ENCODE measurements around the gene AP1S1.

Gene AP1S1

GRCh38 chr7:101162551-101163278, 8.4 kb downstream of the AP1S1 start:
- peaks cover 0 to 40% (median 36%) of the 10 kb centered on the region in 4 donors for H3K4me1 ChIP-seq
- no peaks in the 10 kb centered on the region for H3K9me3 ChIP-seq
- H3K27ac ChIP-seq = no peak overlapping the region
- H3K36me3 ChIP-seq = peaks cover 28 to 33% (median 32%) of the 10 kb centered on the region in 3 donors
- no peak for DNase-seq
- peak overlapping the region; percentile 22 to 48 for H3K4me3 ChIP-seq
- intact Hi-C loops (cut with DNase I; ENCODE audit: low total_unique reads) = loop anchor here (10.0 kb wide), 1 partner anchor 268 kb away; the partner anchor contains the start of gene ACHE
- TF ChIP-seq CTCF (IDR thresholded peaks at IDR 0.05) = no peak
- peaks cover 5 to 97% of the 10 kb centered on the region in 2 donors for H3K27me3 ChIP-seq

- no peak for DNase-seq
- H3K27ac ChIP-seq = no peak overlapping the region
- peaks cover 5 to 100% of the 10 kb centered on the region in 2 donors for H3K27me3 ChIP-seq
- peaks cover 0 to 40% (median 36%) of the 10 kb centered on the region in 4 donors for H3K4me1 ChIP-seq
- intact Hi-C loops (cut with DNase I; ENCODE audit: low total_unique reads) = loop anchor here (10.0 kb wide), 1 partner anchor 269 kb away; the partner anchor contains the start of gene ACHE
- peaks cover 23 to 26% (median 25%) of the 10 kb centered on the region in 3 donors for H3K36me3 ChIP-seq
- TF ChIP-seq CTCF (IDR thresholded peaks at IDR 0.05) = no peak
- peak overlapping the region; percentile 22 to 48 for H3K4me3 ChIP-seq
- no peaks in the 10 kb centered on the region for H3K9me3 ChIP-seq
Observed at GRCh38 chr7:101163279-101164070, 9.2 kb downstream of the AP1S1 start.

GRCh38 chr7:101164071-101164840, 10.0 kb downstream of the AP1S1 start:
- H3K9me3 ChIP-seq = no peaks in the 10 kb centered on the region
- TF ChIP-seq CTCF (IDR thresholded peaks at IDR 0.05) = no peak
- peaks cover 16 to 18% (median 17%) of the 10 kb centered on the region in 3 donors for H3K36me3 ChIP-seq
- intact Hi-C loops (cut with DNase I; ENCODE audit: low total_unique reads) = loop anchor here (10.0 kb wide), 1 partner anchor 269 kb away; the partner anchor contains the start of gene ACHE
- DNase-seq = no peak
- H3K4me3 ChIP-seq = peak overlapping the region; percentile 22 to 48
- H3K4me1 ChIP-seq = peaks cover 0 to 41% (median 36%) of the 10 kb centered on the region in 4 donors
- peaks cover 5 to 100% of the 10 kb centered on the region in 2 donors for H3K27me3 ChIP-seq
- H3K27ac ChIP-seq = no peak overlapping the region

- H3K4me1 ChIP-seq = peaks cover 0 to 51% (median 40%) of the 10 kb centered on the region in 4 donors
- peaks cover 7% of the 10 kb centered on the region in 3 donors for H3K36me3 ChIP-seq
- TF ChIP-seq CTCF (IDR thresholded peaks at IDR 0.05) = no peak
- H3K4me3 ChIP-seq = peak within 1 kb of the TSS in 1 of 2 donors; percentile 6
- H3K27me3 ChIP-seq = peaks cover 5 to 100% of the 10 kb centered on the region in 2 donors
- intact Hi-C loops (cut with DNase I; ENCODE audit: low total_unique reads) = loop anchor here (10.0 kb wide), 1 partner anchor 271 kb away; the partner anchor contains the start of gene ACHE
- peak; percentile 89 to 90 for DNase-seq
- no peaks in the 10 kb centered on the region for H3K9me3 ChIP-seq
- no peak within 1 kb of the TSS for H3K27ac ChIP-seq
Observed at GRCh38 chr7:101165075-101165957, 11.0 kb downstream of the AP1S1 start, which contains the start of gene VGF. TSS of gene VGF (minus strand) at chr7:101165569. CDS start at chr7:101164843, 726 bp downstream.

All from tibial artery (tissue), 4 donors.